Measurements from ENCODE around the gene NCK1.

NCK1 gene

DNA sequence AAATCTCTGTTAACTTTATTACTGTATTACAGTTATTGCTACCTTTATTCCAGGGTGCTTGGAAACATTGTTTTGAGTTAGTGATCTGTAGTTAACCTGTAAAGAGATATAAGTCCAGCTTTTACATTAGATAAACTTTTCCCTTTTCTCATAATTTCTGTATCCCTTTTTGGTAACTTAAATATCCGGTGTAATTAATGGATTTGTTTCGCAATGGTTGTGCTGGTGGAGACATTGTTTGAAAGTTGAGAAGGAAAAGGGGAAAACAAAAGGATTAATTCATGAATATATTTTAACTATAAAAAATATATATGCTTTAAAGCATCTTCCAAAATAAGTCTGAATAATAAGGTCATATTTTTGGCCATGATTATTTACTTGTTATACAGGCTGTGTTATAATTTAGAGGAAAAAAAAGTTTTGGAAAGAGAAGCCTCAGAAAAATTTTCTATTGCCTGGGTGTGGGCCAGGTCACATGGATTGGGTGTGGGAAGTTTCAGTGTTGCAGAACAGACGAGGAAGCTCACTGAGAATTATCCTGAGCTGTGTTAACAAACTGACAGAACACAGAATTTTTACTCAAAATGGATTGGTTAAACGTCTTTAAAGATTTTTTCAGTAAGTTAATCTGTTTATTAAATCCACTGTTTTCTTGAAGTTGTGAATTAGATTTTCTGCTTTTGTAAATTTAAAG lies 68.1 kb downstream of the NCK1 start:
- Histone ChIP-seq H3K27ac (ENCODE audit: low read depth, low read length) (no peak overlapping the region), H3K4me3 (ENCODE audit: low read length) (no peak overlapping the region), H3K27me3 (ENCODE audit: control insufficient read depth, low read length) (no peaks in the 10 kb centered on the region), H4K20me1 (ENCODE audit: control insufficient read depth, insufficient read depth, low read depth, low read length) (no peaks in the 10 kb centered on the region), H3K36me3 (ENCODE audit: control insufficient read depth, low read length) (peaks cover 21% of the 10 kb centered on the region), H3F3A (ENCODE audit: control insufficient read depth, insufficient read depth) (peaks cover 8% of the 10 kb centered on the region), H3K9me3 (ENCODE audit: control insufficient read depth, insufficient read depth, low read length) (no peaks in the 10 kb centered on the region), H3K4me2 (ENCODE audit: low read length) (no peak overlapping the region), H3K79me2 (ENCODE audit: control insufficient read depth, low read length) (peaks cover 48% of the 10 kb centered on the region), H3K9me2 (replicated peaks; ENCODE audit: control insufficient read depth, low read length) (no peaks in the 10 kb centered on the region), H3K4me1 (ENCODE audit: control insufficient read depth, low read length) (peaks cover 53% of the 10 kb centered on the region)
- TF ChIP-seq EZH2phosphoT487 (IDR thresholded peaks at IDR 0.05; ENCODE audit: borderline replicate concordance, low read length), result no peak

DNA sequence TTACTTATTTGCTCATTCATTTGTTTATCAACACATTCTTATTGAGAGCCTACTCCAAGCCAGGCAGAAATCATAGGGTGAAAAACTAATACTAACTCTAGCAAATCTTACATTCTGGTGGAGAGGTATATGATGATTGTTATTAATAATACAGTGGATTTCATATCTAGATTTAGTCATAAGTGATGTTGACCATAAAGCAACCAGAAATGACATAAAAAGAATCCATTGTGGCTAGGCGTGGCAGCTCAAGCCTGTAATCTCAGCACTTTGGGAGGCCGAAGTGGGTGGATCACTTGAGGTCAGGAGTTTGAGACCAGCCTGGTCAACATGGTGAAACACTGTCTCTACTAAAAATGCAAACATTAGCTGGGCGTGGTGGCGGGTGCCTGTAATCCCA lies 69.6 kb downstream of the NCK1 start:
- Histone ChIP-seq H3K36me3 (ENCODE audit: control insufficient read depth, low read length) (peaks cover 26% of the 10 kb centered on the region), H3K27me3 (ENCODE audit: control insufficient read depth, low read length) (no peaks in the 10 kb centered on the region), H3K4me3 (ENCODE audit: low read length) (no peak overlapping the region), H3K9me2 (replicated peaks; ENCODE audit: control insufficient read depth, low read length) (no peaks in the 10 kb centered on the region), H3K27ac (ENCODE audit: low read depth, low read length) (no peak overlapping the region), H3K9me3 (ENCODE audit: control insufficient read depth, insufficient read depth, low read length) (peaks cover 2% of the 10 kb centered on the region; the same call in 1 of the 2 replicates), H4K20me1 (ENCODE audit: control insufficient read depth, insufficient read depth, low read depth, low read length) (no peaks in the 10 kb centered on the region), H3K79me2 (ENCODE audit: control insufficient read depth, low read length) (peaks cover 44% of the 10 kb centered on the region), H3K4me2 (ENCODE audit: low read length) (peak overlapping the region; percentile 25), H3K4me1 (ENCODE audit: control insufficient read depth, low read length) (peaks cover 44% of the 10 kb centered on the region), H3F3A (ENCODE audit: control insufficient read depth, insufficient read depth) (peaks cover 10% of the 10 kb centered on the region)
- TF ChIP-seq, protein P1, sequence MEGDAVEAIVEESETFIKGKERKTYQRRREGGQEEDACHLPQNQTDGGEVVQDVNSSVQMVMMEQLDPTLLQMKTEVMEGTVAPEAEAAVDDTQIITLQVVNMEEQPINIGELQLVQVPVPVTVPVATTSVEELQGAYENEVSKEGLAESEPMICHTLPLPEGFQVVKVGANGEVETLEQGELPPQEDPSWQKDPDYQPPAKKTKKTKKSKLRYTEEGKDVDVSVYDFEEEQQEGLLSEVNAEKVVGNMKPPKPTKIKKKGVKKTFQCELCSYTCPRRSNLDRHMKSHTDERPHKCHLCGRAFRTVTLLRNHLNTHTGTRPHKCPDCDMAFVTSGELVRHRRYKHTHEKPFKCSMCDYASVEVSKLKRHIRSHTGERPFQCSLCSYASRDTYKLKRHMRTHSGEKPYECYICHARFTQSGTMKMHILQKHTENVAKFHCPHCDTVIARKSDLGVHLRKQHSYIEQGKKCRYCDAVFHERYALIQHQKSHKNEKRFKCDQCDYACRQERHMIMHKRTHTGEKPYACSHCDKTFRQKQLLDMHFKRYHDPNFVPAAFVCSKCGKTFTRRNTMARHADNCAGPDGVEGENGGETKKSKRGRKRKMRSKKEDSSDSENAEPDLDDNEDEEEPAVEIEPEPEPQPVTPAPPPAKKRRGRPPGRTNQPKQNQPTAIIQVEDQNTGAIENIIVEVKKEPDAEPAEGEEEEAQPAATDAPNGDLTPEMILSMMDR (IDR thresholded peaks at IDR 0.05; ENCODE audit: low read depth, low read length, poor library complexity, severe bottlenecking), result no peak
- TF ChIP-seq EZH2phosphoT487 (IDR thresholded peaks at IDR 0.05; ENCODE audit: borderline replicate concordance, low read length), result no peak

DNA sequence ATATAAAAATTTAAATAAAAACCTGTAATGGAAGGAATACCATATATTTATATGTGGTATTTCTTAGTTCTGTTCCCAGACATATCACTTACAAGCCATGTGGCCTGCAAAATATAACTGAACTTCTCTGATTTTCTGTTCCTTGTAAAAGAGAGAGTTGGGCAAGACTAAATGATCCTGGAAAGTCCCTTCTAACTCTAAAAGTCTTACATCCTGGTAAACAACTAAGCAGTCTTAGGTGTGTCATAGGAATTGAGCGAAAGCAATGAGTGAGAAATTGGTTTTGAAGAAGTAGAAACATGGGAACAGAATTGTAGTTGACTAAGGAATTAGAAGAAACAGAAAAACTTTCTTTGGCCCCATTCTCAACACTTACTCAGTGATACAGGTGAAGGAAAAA lies 70.5 kb downstream of the NCK1 start:
- Histone ChIP-seq H3K4me1 (ENCODE audit: control insufficient read depth, low read length) (peaks cover 48% of the 10 kb centered on the region), H3K27me3 (ENCODE audit: control insufficient read depth, low read length) (no peaks in the 10 kb centered on the region), H3K4me3 (ENCODE audit: low read length) (0 out of 2 replicates have a peak overlapping the region, but pooled peaks have one; percentile 18), H3F3A (ENCODE audit: control insufficient read depth, insufficient read depth) (peaks cover 10% of the 10 kb centered on the region), H3K4me2 (ENCODE audit: low read length) (peak overlapping the region; percentile 48), H3K36me3 (ENCODE audit: control insufficient read depth, low read length) (peaks cover 33% of the 10 kb centered on the region), H4K20me1 (ENCODE audit: control insufficient read depth, insufficient read depth, low read depth, low read length) (no peaks in the 10 kb centered on the region), H3K79me2 (ENCODE audit: control insufficient read depth, low read length) (peaks cover 45% of the 10 kb centered on the region), H3K9me2 (replicated peaks; ENCODE audit: control insufficient read depth, low read length) (no peaks in the 10 kb centered on the region), H3K9me3 (ENCODE audit: control insufficient read depth, insufficient read depth, low read length) (peaks cover 10% of the 10 kb centered on the region), H3K27ac (ENCODE audit: low read depth, low read length) (peak overlapping the region; percentile 67)
- TF ChIP-seq, protein P1 (IDR thresholded peaks at IDR 0.05; ENCODE audit: low read depth, low read length, poor library complexity, severe bottlenecking), result no peak
- TF ChIP-seq EZH2phosphoT487 (IDR thresholded peaks at IDR 0.05; ENCODE audit: borderline replicate concordance, low read length), result no peak
